K562 (cell line): Measurements from ENCODE around the gene JAKMIP1. TPM values are rescaled to one million over a fixed set of nuclear protein-coding genes. Genes with fewer than 3 reads are reported as not detected.

ENCODE experiments used
- ATAC-seq: fragments of 200-7000 bp; cut with Tn5 transposase; 3 replicates; pipeline ENCODE4 v1.9.1; 2020; ENCODE audit warnings: moderate library complexity
- BruUV-seq: library from RNA; stranded (reverse); fragments of 400-500 nt; replicated peaks from 2 replicates; lab custom pipeline; 2021; lab: Mats Ljungman, UMichigan
- CTCF ChIA-PET: fragments of 300-600 bp; formaldehyde crosslinking; extraction: SDS; loops from one replicate; lab custom pipeline; 2021; ENCODE audit warnings: low intra/inter-chr PET ratio; lab: Yijun Ruan, JAX
- POLR2A ChIA-PET: fragments of 300-600, 350-650 bp; sonication (Branson Sonifier 250); formaldehyde crosslinking; extraction: SDS; loops from one replicate; lab custom pipeline; 2021; ENCODE audit warnings: antibody characterized with exemption, inconsistent platforms; lab: Yijun Ruan, JAX
- DNase-seq, 4 experiments: peaks; one replicate each; pipeline versions ENCODE4 v3.0.0 to v3.0.0-alpha.2; 2011 to 2018; ENCODE audit warnings: low spot score in 3 of 4, mixed read lengths in 3 of 4; ENCODE audit errors: extremely low read depth in 1 of 4
- FAIRE-seq: peaks from 2 replicates; lab custom pipeline; 2011; peaks lifted over from hg19 to GRCh38; lab: Jason Lieb, UNC
- H2AFZ ChIP-seq: 2 replicates; pipeline ENCODE4 v1.6.0; 2011; ENCODE audit warnings: low read depth, low read length, control low read depth, inconsistent platforms
- H3K27ac ChIP-seq: fragments of 200-600 bp; 3 replicates; pipeline ENCODE4 v1.8.0; 2011; ENCODE audit warnings: low read depth, mild to moderate bottlenecking, control low read depth, inconsistent platforms, low read length, moderate library complexity, mixed read lengths; ENCODE audit errors: extremely low read depth
- H3K27me3 ChIP-seq, 2 experiments: fragments of 300-600 bp in 1 of 2; 2 replicates in 1 of 2; 3 replicates in 1 of 2; pipeline versions ENCODE4 v1.6.0 to v1.8.0; 2011; ENCODE audit warnings: inconsistent platforms in 2 of 2, low read length in 2 of 2, mild to moderate bottlenecking in 1 of 2, mixed read lengths in 1 of 2, moderate library complexity in 1 of 2; ENCODE audit not compliant: control insufficient read depth in 2 of 2, insufficient read depth in 2 of 2
- H3K36me3 ChIP-seq: fragments of 300-600 bp; 3 replicates; pipeline ENCODE4 v1.8.0; 2011; ENCODE audit warnings: mild to moderate bottlenecking, low read length, inconsistent platforms; ENCODE audit not compliant: control insufficient read depth, insufficient read depth
- H3K4me1 ChIP-seq, 2 experiments: fragments of 200-600 bp in 1 of 2; replicated peaks in 1 of 2; 2 replicates in 1 of 2; 3 replicates in 1 of 2; pipeline versions ENCODE4 v1.5.1 to v1.8.0; 2011; ENCODE audit warnings: inconsistent platforms in 2 of 2, low read length in 2 of 2, mild to moderate bottlenecking in 1 of 2, mixed read lengths in 1 of 2, moderate library complexity in 1 of 2; ENCODE audit not compliant: control insufficient read depth in 2 of 2, insufficient read depth in 2 of 2
- H3K4me2 ChIP-seq: 2 replicates; pipeline ENCODE4 v1.6.1; 2011; ENCODE audit warnings: low read length, control low read depth, inconsistent platforms, mixed read lengths; ENCODE audit not compliant: insufficient read depth
- H3K4me3 ChIP-seq: fragments of 200-600 bp; sonication (generic), shearing (Covaris generic); 2 replicates; pipeline ENCODE4 v1.5.1; 2016; ENCODE audit warnings: control low read depth, inconsistent platforms
- H3K79me2 ChIP-seq: fragments of 200-600 bp; 3 replicates; pipeline ENCODE4 v1.8.0; 2011; ENCODE audit warnings: low read length, inconsistent platforms; ENCODE audit not compliant: control insufficient read depth, insufficient read depth
- H3K9ac ChIP-seq, 2 experiments: 2 replicates each; pipeline versions ENCODE4 v1.6.0 to v1.6.1; 2011; ENCODE audit warnings: low read depth in 2 of 2, low read length in 2 of 2, control low read depth in 1 of 2, inconsistent platforms in 1 of 2, mild to moderate bottlenecking in 1 of 2, mixed read lengths in 1 of 2; ENCODE audit not compliant: insufficient read depth in 1 of 2
- H3K9me1 ChIP-seq: one replicate; pipeline ENCODE4 v1.6.0; 2011; ENCODE audit warnings: inconsistent platforms, mild to moderate bottlenecking, low read length, moderate library complexity; ENCODE audit not compliant: control insufficient read depth, insufficient read depth
- H3K9me3 ChIP-seq: replicated peaks from 2 replicates; pipeline ENCODE4 v1.5.1; 2011; ENCODE audit warnings: low read depth, low read length, inconsistent platforms; ENCODE audit not compliant: control insufficient read depth, insufficient read depth
- H4K20me1 ChIP-seq: replicated peaks from 2 replicates; pipeline ENCODE4 v1.6.1; 2011; ENCODE audit warnings: low read length, inconsistent platforms, mixed read lengths; ENCODE audit not compliant: control insufficient read depth, insufficient read depth
- CBFB ChIP-seq: sonication (generic); formaldehyde crosslinking; IDR thresholded peaks from 2 replicates; pipeline ENCODE4 v1.4.0; 2020; ENCODE audit warnings: mild to moderate bottlenecking, missing genetic modification reagents
- GATAD2B ChIP-seq: fragments of 450-650 bp; IDR thresholded peaks from 2 replicates; pipeline ENCODE4 v1.6.1; 2017; ENCODE audit warnings: mild to moderate bottlenecking, borderline replicate concordance
- MCM7 ChIP-seq, 2 experiments: fragments of 450-650 bp; IDR thresholded peaks; 2 replicates each; pipeline ENCODE4 v1.6.1; 2016 to 2018
- MGA ChIP-seq: fragments of 450-650 bp; IDR thresholded peaks from 2 replicates; pipeline ENCODE4 v1.6.1; 2016; ENCODE audit warnings: mild to moderate bottlenecking, moderate library complexity
- MTA2 ChIP-seq: fragments of 450-650 bp; IDR thresholded peaks from 2 replicates; pipeline ENCODE4 v1.6.1; 2016; ENCODE audit warnings: low read depth
- NEUROD1 ChIP-seq: fragments of 150-350 bp; IDR thresholded peaks from 2 replicates; pipeline ENCODE4 v1.6.1; 2014; ENCODE audit warnings: borderline replicate concordance, low read length, low read depth; ENCODE audit not compliant: partially characterized antibody
- PCBP1 ChIP-seq: fragments of 200-400 bp; formaldehyde crosslinking; IDR thresholded peaks from 2 replicates; pipeline ENCODE4 v1.6.1; 2018; ENCODE audit warnings: mild to moderate bottlenecking, low read depth, low read length; ENCODE audit not compliant: poor library complexity, severe bottlenecking
- POLR3G ChIP-seq: IDR thresholded peaks from 2 replicates; pipeline ENCODE4 v1.6.1; 2011; ENCODE audit not compliant: insufficient read length, insufficient replicate concordance; ENCODE audit errors: extremely low read depth
- STAG1 ChIP-seq: sonication (generic); formaldehyde crosslinking; IDR thresholded peaks from 2 replicates; pipeline ENCODE4 v1.5.0; 2020; ENCODE audit warnings: missing genetic modification reagents, borderline replicate concordance
- U2AF1 ChIP-seq: fragments of 200-400 bp; formaldehyde crosslinking; optimal IDR thresholded peaks from 2 replicates; pipeline ENCODE3; 2017; ENCODE audit warnings: mild to moderate bottlenecking, low read depth, low read length, moderate library complexity
- WGBS: fragments of 100-300 bp; shearing (Covaris generic); methylation state at CpG from one replicate; pipeline ENCODE4 v1.1.6; 2016; ENCODE audit warnings: low coverage, mixed read lengths; ENCODE audit not compliant: insufficient coverage; ENCODE audit errors: missing lambda C conversion rate; 5-methylcytosine and 5-hydroxymethylcytosine counted together
- in situ Hi-C: fragments of 300-500 bp; cut with MboI; formaldehyde crosslinking; loops from 4 replicates; pipeline ENCODE4 v1.15.0; 2018; ENCODE audit warnings: inconsistent platforms, mixed read lengths
- intact Hi-C: fragments of 100-400 bp; cut with micrococcal nuclease; formaldehyde crosslinking; loops from 2 replicates; pipeline ENCODE4 v1.14.2; 2022
- polyA plus RNA-seq, 8 experiments: library from polyadenylated mRNA; depleted of rRNA in 4 of 8; stranded (reverse) in 5 of 8; unstranded in 3 of 8; fragments of >200 nt; fragmentation: Nextera tagmentation in 2 of 8; fragmentation: Illumina TruSeq in 1 of 8; extraction: Ambion mirVana in 2 of 8; extraction: Trizol in 1 of 8; gene quantifications; 2 replicates each; pipeline versions ENCODE4 v1.2.1 to v1.2.3, GENCODE V29; 2011 to 2014; ENCODE audit warnings: inconsistent platforms in 1 of 8, missing spikeins in 1 of 8
- total RNA-seq, 7 experiments: library from RNA; depleted of rRNA in 6 of 7; stranded (reverse); fragments of >200 nt in 6 of 7; fragmentation: Illumina TruSeq in 2 of 7; extraction: Trizol in 2 of 7; gene quantifications; 2 replicates each; pipeline versions ENCODE4 v1.2.1 to v1.2.3, GENCODE V29; 2011 to 2021; ENCODE audit warnings: low replicate concordance in 1 of 7

Gene JAKMIP1
- total and polyA plus RNA-seq, 9 of the 15 experiments (the other 6 are each of a cell fraction or from before 2014, with no cell fraction given): not detected

- no peaks in the 10 kb centered on the region for H4K20me1 ChIP-seq
- no peaks in the 10 kb centered on the region for H3K36me3 ChIP-seq
- POLR2A ChIA-PET: no interaction called here
- no peak overlapping the region for H3K9ac ChIP-seq
- intact Hi-C loops (no loop called here), in situ Hi-C loops (no loop called here)
- H3K4me2 ChIP-seq: no peak overlapping the region
- no peak for FAIRE-seq
- no peaks in the 10 kb centered on the region for H3K79me2 ChIP-seq
- no peak for DNase-seq
- CTCF ChIA-PET: no interaction called here
- no peaks in the 10 kb centered on the region for H3K4me1 ChIP-seq
- peaks cover 0 to 13% of the 10 kb centered on the region in 2 experiments; a peak in 3 of 5 replicates for H3K27me3 ChIP-seq
- no TSS peak for BruUV-seq
- no peak overlapping the region for H3K27ac ChIP-seq
- 2% methylated on average over 20 of the region's 20 CpGs for WGBS
- no peak overlapping the region for H3K4me3 ChIP-seq
- no peak overlapping the region for H2AFZ ChIP-seq
- H3K9me1 ChIP-seq: no peaks in the 10 kb centered on the region
- H3K9me3 ChIP-seq: no peaks in the 10 kb centered on the region
- ATAC-seq: no peak
- TF ChIP-seq POLR3G: no peak
- no peak for TF ChIP-seq MTA2
- TF ChIP-seq MCM7 (IDR thresholded peaks at IDR 0.05): no peak
- no peak for TF ChIP-seq MGA
- TF ChIP-seq U2AF1: no peak
- TF ChIP-seq NEUROD1: no peak
- TF ChIP-seq STAG1 (CRISPR knock-in tag): no peak
- TF ChIP-seq CBFB: no peak
- TF ChIP-seq GATAD2B: no peak
- TF ChIP-seq PCBP1: no peak
These were observed 73.2 kb downstream of the JAKMIP1 start for GRCh38 chr4:6126971-6127745.
